ENCODE results near the gene CSH2.
A peak's percentile ranks its signal among the peaks of the same experiment; 100 is the strongest.

Gene CSH2

GRCh38 chr17:63826468-63827001 is 46.9 kb downstream of the CSH2 start:
- no peaks in the 10 kb centered on the region for H3K27me3 ChIP-seq
- no peaks in the 10 kb centered on the region for H3K9me3 ChIP-seq
- H3K36me3 ChIP-seq, result peaks cover 57% of the 10 kb centered on the region
- peak overlapping the region; percentile 96 for H3K4me3 ChIP-seq (ENCODE audit: low read depth in 1 of 2, low read length in 1 of 2)
- TF ChIP-seq CTCF (IDR thresholded peaks at IDR 0.05), result no peak
- peak overlapping the region; percentile 92 for H3K27ac ChIP-seq
- peaks cover 29 to 39% of the 10 kb centered on the region in 2 experiments for H3K4me1 ChIP-seq (ENCODE audit: control insufficient read depth in 1 of 2, insufficient read depth in 1 of 2, low read depth in 1 of 2, low read length in 1 of 2)

GRCh38 chr17:63824362-63824761 is 49.1 kb downstream of the CSH2 start:
- no peak overlapping the region for H3K4me3 ChIP-seq (ENCODE audit: low read depth in 1 of 2, low read length in 1 of 2)
- H3K27me3 ChIP-seq, result no peaks in the 10 kb centered on the region
- no peak for TF ChIP-seq CTCF (IDR thresholded peaks at IDR 0.05)
- H3K4me1 ChIP-seq (ENCODE audit: control insufficient read depth in 1 of 2, insufficient read depth in 1 of 2, low read depth in 1 of 2, low read length in 1 of 2), result peaks cover 51 to 55% of the 10 kb centered on the region in 2 experiments
- peak overlapping the region; percentile 31 for H3K27ac ChIP-seq
- H3K9me3 ChIP-seq, result no peaks in the 10 kb centered on the region
- H3K36me3 ChIP-seq, result peaks cover 57% of the 10 kb centered on the region

DNA sequence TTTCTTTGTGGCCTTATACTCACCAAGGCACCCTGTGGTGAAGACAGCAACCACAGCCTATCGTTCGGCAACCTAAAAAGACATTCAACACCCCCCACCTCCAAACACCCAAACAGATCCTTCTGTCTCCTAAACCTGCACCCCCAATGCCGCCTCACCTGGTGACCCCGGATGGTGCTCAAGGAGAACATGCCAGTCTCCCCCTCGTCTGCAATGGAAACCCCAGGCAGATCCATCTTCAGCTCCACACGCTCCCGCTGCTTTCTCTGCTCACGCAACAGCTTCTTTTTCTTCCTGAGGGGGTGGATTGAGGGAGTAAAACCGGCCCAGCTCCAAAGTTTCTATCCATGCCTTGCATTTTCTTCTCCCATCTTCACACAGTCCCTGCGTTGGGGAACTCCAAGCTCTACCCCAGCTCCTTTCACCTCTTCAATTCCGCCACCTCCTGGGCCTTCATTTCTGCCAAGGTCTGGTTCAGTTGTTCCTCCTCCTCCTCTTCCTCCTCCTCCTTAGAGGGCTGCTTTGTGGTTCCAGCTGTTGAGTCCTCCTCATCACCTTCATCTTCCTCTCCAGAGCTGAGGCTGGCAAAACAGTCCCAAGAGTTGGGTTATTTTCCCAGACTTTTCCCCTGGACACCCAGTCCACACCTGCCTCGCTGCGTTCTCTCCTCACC is 49.7 kb downstream of the CSH2 start:
- no peak for TF ChIP-seq CTCF (IDR thresholded peaks at IDR 0.05)
- Histone ChIP-seq H3K9me3 (no peaks in the 10 kb centered on the region), H3K36me3 (peaks cover 59% of the 10 kb centered on the region), H3K4me1 (ENCODE audit: control insufficient read depth in 1 of 2, insufficient read depth in 1 of 2, low read depth in 1 of 2, low read length in 1 of 2) (peaks cover 54 to 60% of the 10 kb centered on the region in 2 experiments), H3K4me3 (ENCODE audit: low read depth in 1 of 2, low read length in 1 of 2) (no peak overlapping the region), H3K27me3 (no peaks in the 10 kb centered on the region), H3K27ac (no peak overlapping the region)

- no peaks in the 10 kb centered on the region for H3K27me3 ChIP-seq
- H3K27ac ChIP-seq, result peak overlapping the region; percentile 67
- H3K36me3 ChIP-seq, result peaks cover 71% of the 10 kb centered on the region
- peaks cover 42 to 50% of the 10 kb centered on the region in 2 experiments for H3K4me1 ChIP-seq (ENCODE audit: control insufficient read depth in 1 of 2, insufficient read depth in 1 of 2, low read depth in 1 of 2, low read length in 1 of 2)
- no peaks in the 10 kb centered on the region for H3K9me3 ChIP-seq
- TF ChIP-seq CTCF (IDR thresholded peaks at IDR 0.05), result no peak
- H3K4me3 ChIP-seq (ENCODE audit: low read depth in 1 of 2, low read length in 1 of 2), result no peak overlapping the region
These were observed 50.9 kb downstream of the CSH2 start for GRCh38 chr17:63822537-63822936.
